GM12873 (cell line): ENCODE data around the gene TH.

Experiments used
- TF ChIP-seq, protein P1 (sequence below): IDR thresholded peaks from 2 replicates; pipeline ENCODE4 v1.5.1; 2012; ENCODE audit warnings: low read depth, mild to moderate bottlenecking, moderate library complexity, low read length, control low read depth; ENCODE audit not compliant: insufficient read depth; ENCODE audit errors: missing control alignments

Gene TH

DNA sequence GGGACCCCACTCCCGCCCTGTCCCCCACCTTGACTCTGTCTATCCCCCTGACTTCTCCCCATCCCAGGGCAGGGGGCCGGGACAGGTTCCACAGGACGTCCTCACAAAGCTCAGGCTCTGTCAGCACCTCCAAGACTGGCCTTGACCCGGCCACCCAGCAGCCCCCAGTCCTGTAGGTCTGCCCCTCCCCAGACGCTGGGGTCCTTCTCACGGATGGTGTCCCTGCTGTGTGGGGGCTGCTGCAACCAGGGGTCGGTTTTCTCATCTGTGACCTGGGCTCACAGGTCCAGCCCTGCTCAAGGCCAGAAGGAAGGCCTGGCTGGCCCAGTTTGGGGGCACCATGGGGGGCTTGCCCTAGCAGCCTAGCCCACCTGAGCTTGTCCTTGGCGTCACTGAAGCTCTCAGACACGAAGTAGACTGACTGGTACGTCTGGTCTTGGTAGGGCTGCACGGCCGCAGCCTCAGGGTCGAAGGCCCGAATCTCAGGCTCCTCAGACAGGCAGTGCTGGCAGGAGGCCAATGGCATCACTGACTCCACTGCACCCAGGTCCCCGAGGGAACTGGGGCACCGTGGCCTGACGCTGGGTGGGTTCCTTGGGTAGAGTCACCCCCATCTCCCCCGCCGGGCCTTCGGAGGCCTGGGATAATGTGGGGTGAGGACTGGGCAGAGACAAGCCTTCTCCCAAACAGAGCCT, 6.6 kb downstream of the TH start:
- TF ChIP-seq, protein P1, sequence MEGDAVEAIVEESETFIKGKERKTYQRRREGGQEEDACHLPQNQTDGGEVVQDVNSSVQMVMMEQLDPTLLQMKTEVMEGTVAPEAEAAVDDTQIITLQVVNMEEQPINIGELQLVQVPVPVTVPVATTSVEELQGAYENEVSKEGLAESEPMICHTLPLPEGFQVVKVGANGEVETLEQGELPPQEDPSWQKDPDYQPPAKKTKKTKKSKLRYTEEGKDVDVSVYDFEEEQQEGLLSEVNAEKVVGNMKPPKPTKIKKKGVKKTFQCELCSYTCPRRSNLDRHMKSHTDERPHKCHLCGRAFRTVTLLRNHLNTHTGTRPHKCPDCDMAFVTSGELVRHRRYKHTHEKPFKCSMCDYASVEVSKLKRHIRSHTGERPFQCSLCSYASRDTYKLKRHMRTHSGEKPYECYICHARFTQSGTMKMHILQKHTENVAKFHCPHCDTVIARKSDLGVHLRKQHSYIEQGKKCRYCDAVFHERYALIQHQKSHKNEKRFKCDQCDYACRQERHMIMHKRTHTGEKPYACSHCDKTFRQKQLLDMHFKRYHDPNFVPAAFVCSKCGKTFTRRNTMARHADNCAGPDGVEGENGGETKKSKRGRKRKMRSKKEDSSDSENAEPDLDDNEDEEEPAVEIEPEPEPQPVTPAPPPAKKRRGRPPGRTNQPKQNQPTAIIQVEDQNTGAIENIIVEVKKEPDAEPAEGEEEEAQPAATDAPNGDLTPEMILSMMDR, result no peak

DNA sequence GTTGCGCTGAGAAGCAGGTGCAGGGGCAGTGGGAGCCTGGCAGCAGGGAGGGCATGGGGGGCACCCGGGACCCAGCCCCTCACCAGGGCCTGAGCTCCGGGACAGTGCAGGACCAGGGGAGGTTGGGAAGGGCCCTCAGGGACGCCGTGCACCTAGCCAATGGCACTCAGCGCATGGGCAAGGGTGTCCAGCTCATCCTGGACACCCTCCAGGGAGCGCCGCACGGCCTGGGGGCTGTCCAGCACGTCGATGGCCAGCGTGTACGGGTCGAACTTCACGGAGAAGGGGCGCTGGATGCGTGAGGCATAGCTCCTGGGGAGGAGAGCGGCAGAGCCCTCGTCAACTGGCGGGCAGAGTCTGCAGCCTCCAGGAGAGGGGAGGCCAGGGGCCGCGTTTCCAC, 7.5 kb downstream of the TH start:
- TF ChIP-seq, protein P1, result no peak

DNA sequence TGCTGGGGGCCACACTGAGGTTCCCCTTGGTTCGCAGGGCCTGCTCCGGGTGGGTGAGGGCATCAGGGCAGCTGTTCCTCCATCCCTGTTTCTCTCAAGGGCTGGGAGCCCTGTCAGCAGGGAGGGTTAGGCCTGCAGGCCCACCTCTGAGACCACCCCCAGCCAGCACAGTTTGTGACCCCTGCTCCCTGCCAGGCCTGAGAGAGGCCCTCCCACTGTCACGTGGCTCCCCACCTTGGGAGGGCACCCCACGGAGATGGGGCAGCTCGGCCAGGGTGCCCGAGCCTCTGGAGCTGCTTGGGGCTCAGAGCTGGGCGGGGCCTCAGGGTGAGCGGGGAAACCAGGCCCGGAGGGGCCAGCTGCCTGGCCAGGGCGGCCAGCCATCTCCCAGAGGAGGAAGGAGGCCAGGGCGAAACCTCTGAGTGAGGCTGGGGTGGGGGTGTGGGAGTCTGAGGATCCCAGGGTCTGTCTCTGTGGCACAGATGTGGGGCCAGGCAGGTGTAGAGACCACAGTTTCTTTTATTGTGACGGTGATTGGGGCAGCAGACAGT, 8.1 kb downstream of the TH start:
- TF ChIP-seq, protein P1, result no peak

DNA sequence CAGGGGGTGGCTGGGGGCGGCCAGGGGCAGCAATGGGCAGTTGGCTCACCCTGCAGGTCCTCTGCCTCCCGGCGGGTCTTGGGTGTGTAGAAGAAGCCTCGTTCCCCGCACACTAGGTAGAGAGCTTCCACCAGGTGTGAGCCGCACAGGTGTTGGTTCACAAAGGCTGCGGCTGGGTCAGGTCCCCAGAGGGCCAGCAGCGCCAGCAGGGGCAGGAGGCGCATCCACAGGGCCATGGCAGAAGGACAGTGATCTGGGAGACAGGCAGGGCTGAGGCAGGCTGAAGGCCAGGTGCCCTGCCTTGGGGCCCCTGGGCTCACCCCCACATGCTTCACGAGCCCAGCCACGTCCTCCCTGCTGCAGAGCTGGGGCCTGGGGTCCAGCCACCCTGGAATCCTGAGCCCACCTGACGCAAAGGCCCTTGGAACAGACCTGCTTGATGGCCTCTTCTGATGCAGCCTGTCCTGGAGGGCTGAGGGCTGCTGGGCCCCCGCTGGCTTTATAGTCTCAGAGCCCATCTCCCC, 10.8 kb downstream of the TH start, which contains the start of gene INS:
Gene INS (minus strand): TSS at position 474 of the 524 bp plus-strand sequence. CDS start 238 bp downstream, at position 236.
- TF ChIP-seq, protein P1, result no peak

DNA sequence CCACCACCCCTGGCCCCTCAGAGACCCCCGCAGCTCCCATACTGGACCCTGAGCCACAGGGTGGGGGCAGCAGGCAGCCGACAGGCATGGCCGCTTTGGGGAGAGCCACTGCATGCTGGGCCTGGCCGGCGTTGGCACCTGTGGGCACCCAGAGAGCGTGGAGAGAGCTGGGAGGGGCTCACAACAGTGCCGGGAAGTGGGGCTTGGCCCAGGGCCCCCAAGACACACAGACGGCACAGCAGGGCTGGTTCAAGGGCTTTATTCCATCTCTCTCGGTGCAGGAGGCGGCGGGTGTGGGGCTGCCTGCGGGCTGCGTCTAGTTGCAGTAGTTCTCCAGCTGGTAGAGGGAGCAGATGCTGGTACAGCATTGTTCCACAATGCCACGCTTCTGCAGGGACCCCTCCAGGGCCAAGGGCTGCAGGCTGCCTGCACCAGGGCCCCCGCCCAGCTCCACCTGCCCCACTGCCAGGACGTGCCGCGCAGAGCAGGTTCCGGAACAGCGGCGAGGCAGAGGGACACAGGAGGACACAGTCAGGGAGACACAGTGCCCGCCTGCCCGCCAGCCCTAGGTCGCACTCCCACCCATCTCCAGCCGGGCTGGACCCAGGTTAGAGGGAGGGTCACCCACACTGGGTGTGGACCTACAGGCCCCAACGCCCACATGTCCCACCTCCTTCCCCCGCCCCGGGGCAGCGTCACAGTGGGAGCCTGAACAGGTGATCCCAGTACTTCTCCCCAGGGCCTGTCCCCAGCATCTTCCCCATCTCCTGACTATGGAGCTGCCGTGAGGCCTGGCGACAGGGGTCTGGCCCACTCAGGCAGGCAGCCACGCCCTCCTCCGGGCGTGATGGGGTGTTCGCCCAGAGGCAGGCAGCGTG, 11.8 kb downstream of the TH start:
- TF ChIP-seq, protein P1, result no peak

DNA sequence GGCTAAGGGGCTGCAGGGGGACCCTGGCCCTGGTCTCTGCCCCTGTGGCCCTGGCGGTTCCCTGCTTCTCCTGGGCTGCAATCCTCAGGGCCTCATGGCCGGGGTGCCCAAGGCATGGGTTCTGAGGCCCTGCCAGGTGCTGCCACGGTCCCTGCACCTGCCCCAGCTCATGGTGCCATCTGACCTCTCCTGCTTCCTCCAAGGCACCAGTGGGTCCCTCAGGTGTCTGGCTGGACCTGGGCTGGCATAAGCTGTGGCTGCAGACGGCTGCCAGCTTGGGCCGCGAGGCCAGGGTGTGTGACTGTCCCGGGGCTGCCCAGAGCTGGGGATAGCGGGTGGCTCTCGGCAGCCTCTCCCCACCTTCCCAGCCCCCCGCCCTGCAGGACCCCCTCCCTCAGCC, 12.6 kb downstream of the TH start:
- TF ChIP-seq, protein P1, result no peak

DNA sequence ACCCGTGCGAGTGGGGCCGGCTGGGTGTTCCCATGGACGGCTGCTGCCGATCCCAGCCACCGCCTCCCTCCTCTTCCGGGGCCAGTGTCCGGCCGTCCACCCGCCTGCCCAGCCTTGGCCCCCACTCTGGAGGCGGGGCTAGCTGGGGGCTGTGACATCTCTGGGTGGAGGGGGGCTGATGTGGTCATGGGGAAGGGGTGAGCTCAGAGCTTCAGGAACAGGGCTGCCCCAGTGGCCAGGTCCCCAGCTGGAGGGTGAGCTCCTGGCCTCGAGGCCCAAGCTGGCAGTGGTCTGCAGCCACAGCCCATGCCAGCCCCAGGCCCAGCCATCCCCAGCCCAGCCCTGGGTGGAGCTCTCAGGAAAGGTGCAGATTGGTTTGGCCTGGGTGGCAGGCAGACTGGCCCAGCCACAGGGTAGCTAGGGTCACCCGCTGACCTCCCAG, 13.3 kb downstream of the TH start:
- TF ChIP-seq, protein P1, result no peak
